Measurements from ENCODE around the gene NHLRC4. TPM values are rescaled to one million over a fixed set of nuclear protein-coding genes. Genes with fewer than 3 reads are reported as not detected.

Gene NHLRC4
- total and polyA plus RNA-seq, 2 donors (not counting 1 experiment from before 2014, with no cell fraction given): 2.2 to 4.2 TPM

DNA sequence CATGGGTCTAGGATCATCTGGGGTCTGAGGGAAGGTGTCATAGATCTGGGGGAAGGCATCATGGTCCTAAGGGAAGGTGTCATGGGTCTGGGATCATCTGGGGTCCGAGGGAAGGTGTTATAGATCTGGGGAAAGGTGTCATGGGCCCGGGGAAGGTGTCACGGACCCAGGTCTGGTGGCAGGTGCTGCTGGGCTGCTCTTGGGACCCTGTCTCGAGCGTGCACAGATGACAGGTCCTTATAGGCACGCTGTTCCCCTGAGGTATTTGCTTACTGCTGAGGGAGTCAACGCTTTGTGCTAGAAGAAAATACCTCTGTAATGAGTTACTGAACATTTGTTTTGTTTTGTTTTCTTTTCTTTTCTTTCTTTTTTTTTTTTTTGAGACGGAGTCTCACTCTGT, 24.4 kb downstream of the NHLRC4 start:
- no peaks in the 10 kb centered on the region for H3K9me3 ChIP-seq (ENCODE audit: control extremely low read depth in 1 of 3, control insufficient read depth in 2 of 3, insufficient read depth in 1 of 3, low read length in 2 of 3)
- ChIA-PET POLR2A (no interaction called here), CTCF (no interaction called here)
- peaks cover 14 to 30% of the 10 kb centered on the region in 2 donors for H3K4me1 ChIP-seq (ENCODE audit: control insufficient read depth in 2 of 2, insufficient read depth in 2 of 2, low read length in 2 of 2)
- intact Hi-C loops (cut with micrococcal nuclease): no loop called here
- ATAC-seq (ENCODE audit: low read depth): no peak
- H2AFZ ChIP-seq (ENCODE audit: insufficient read depth, low read depth, low read length, poor library complexity, severe bottlenecking): no peak overlapping the region
- Mint-ChIP-seq H3K27me3 (no peaks in the 10 kb centered on the region), H3K9me3 (ENCODE audit: insufficient read depth) (no peaks in the 10 kb centered on the region), H3K4me1 (peaks cover 48% of the 10 kb centered on the region), H3K4me3 (peak overlapping the region; percentile 90), H3K27ac (peak overlapping the region; percentile 80)
- peaks cover 71% of the 10 kb centered on the region for H3K79me2 ChIP-seq (ENCODE audit: control insufficient read depth, insufficient read depth, low read length)
- no peaks in the 10 kb centered on the region for H3K27me3 ChIP-seq (replicated peaks in 1 of 4; ENCODE audit: control extremely low read depth in 1 of 4, control insufficient read depth in 3 of 4, insufficient read depth in 4 of 4, low read length in 3 of 4)
- DNase-seq: no peak
- H3K4me2 ChIP-seq (replicated peaks; ENCODE audit: low read depth, low read length, poor library complexity, severe bottlenecking): no peak overlapping the region
- H3K27ac ChIP-seq (ENCODE audit: low read length in 2 of 2): no peak overlapping the region
- TF ChIP-seq EZH2 (IDR thresholded peaks at IDR 0.05; ENCODE audit: borderline replicate concordance, insufficient read depth, low read depth, low read length, poor library complexity, severe bottlenecking): no peak
- TF ChIP-seq, protein P1, sequence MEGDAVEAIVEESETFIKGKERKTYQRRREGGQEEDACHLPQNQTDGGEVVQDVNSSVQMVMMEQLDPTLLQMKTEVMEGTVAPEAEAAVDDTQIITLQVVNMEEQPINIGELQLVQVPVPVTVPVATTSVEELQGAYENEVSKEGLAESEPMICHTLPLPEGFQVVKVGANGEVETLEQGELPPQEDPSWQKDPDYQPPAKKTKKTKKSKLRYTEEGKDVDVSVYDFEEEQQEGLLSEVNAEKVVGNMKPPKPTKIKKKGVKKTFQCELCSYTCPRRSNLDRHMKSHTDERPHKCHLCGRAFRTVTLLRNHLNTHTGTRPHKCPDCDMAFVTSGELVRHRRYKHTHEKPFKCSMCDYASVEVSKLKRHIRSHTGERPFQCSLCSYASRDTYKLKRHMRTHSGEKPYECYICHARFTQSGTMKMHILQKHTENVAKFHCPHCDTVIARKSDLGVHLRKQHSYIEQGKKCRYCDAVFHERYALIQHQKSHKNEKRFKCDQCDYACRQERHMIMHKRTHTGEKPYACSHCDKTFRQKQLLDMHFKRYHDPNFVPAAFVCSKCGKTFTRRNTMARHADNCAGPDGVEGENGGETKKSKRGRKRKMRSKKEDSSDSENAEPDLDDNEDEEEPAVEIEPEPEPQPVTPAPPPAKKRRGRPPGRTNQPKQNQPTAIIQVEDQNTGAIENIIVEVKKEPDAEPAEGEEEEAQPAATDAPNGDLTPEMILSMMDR (IDR thresholded peaks at IDR 0.05): no peak
- H3K9ac ChIP-seq (ENCODE audit: low read length): no peak overlapping the region
- no peaks in the 10 kb centered on the region for H3K36me3 ChIP-seq (replicated peaks in 1 of 2; ENCODE audit: control extremely low read depth in 1 of 2, control insufficient read depth in 1 of 2, extremely low read depth in 1 of 2, insufficient read depth in 2 of 2, low read length in 1 of 2)
- peaks cover 53% of the 10 kb centered on the region for H4K20me1 ChIP-seq (ENCODE audit: control insufficient read depth, insufficient read depth, low read length, poor library complexity, severe bottlenecking)
- WGBS (ENCODE audit: insufficient coverage): 84% methylated on average over 4 of the region's 8 CpGs
- H3K4me3 ChIP-seq (ENCODE audit: control extremely low read depth in 1 of 5, extremely low read depth in 1 of 5, insufficient read depth in 1 of 5, low read depth in 2 of 5, low read length in 4 of 5): no peak overlapping the region

DNA sequence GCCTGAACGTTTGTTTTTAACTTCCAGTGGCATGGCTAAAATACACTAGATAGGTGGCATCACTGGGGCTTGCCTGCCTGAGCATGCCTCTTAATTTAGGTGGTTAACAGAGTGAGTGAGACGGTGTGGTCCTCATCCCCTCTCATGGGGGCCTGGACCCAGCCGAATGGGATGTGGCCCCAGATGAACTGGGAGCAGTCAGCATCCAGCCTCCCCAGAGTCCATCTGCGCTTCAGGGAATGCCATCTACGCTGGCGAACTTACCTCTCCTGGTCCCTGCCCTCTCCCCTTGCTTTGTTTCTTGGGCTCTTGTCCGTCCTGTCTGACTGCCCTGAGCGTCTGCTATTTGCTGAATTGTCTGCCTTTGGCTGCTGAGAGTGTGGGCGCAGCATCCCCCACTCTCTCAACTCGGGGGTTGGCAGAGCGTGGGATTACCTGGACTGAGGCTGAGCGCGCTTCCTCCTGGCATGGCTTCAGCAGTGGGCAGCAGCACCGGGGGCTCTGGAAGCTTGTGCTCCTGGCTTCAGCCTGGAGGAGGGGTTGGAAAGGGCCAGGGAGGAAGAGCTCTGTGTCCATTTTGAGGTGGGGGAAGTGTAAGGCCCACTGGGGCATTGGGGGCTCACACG, 25.2 kb downstream of the NHLRC4 start:
- H3K4me3 Mint-ChIP-seq: peak overlapping the region; percentile 39
- ChIA-PET POLR2A (interaction anchor here (0.6 to 1.4 kb wide), 2 partner anchors 45 to 396 kb away, joined by 3 to 5 read pairs; partner anchors contain the start of gene METTL26), CTCF (no interaction called here)
- intact Hi-C loops (cut with micrococcal nuclease): no loop called here
- 93% methylated on average over 15 of the region's 15 CpGs for WGBS (ENCODE audit: insufficient coverage)
- Histone ChIP-seq H3K79me2 (ENCODE audit: control insufficient read depth, insufficient read depth, low read length) (peaks cover 72% of the 10 kb centered on the region), H4K20me1 (ENCODE audit: control insufficient read depth, insufficient read depth, low read length, poor library complexity, severe bottlenecking) (peaks cover 47% of the 10 kb centered on the region), H2AFZ (ENCODE audit: insufficient read depth, low read depth, low read length, poor library complexity, severe bottlenecking) (no peak overlapping the region), H3K27me3 (replicated peaks in 1 of 4; ENCODE audit: control extremely low read depth in 1 of 4, control insufficient read depth in 3 of 4, insufficient read depth in 4 of 4, low read length in 3 of 4) (no peaks in the 10 kb centered on the region), H3K36me3 (replicated peaks in 1 of 2; ENCODE audit: control extremely low read depth in 1 of 2, control insufficient read depth in 1 of 2, extremely low read depth in 1 of 2, insufficient read depth in 2 of 2, low read length in 1 of 2) (no peaks in the 10 kb centered on the region), H3K4me2 (replicated peaks; ENCODE audit: low read depth, low read length, poor library complexity, severe bottlenecking) (no peak overlapping the region), H3K4me3 (ENCODE audit: control extremely low read depth in 1 of 5, extremely low read depth in 1 of 5, insufficient read depth in 1 of 5, low read depth in 2 of 5, low read length in 4 of 5) (no peak overlapping the region), H3K4me1 (ENCODE audit: control insufficient read depth in 2 of 2, insufficient read depth in 2 of 2, low read length in 2 of 2) (peaks cover 14 to 30% of the 10 kb centered on the region in 2 donors), H3K9ac (ENCODE audit: low read length) (no peak overlapping the region), H3K9me3 (ENCODE audit: control extremely low read depth in 1 of 3, control insufficient read depth in 2 of 3, insufficient read depth in 1 of 3, low read length in 2 of 3) (no peaks in the 10 kb centered on the region), H3K27ac (ENCODE audit: low read length in 2 of 2) (no peak overlapping the region)
- TF ChIP-seq EZH2 (IDR thresholded peaks at IDR 0.05; ENCODE audit: borderline replicate concordance, insufficient read depth, low read depth, low read length, poor library complexity, severe bottlenecking): no peak
- TF ChIP-seq, protein P1 (IDR thresholded peaks at IDR 0.05): no peak
- peaks cover 48% of the 10 kb centered on the region for H3K4me1 Mint-ChIP-seq
- no peak overlapping the region for H3K27ac Mint-ChIP-seq
- H3K9me3 Mint-ChIP-seq (ENCODE audit: insufficient read depth): no peaks in the 10 kb centered on the region
- ATAC-seq (ENCODE audit: low read depth) (no peak), DNase-seq (no peak)
- H3K27me3 Mint-ChIP-seq: no peaks in the 10 kb centered on the region
